Measurements from ENCODE around the gene KIF26A. TPM values are rescaled to one million over a fixed set of nuclear protein-coding genes. Genes with fewer than 3 reads are reported as not detected.
A peak's percentile ranks its signal among the peaks of the same experiment; 100 is the strongest.

Gene KIF26A
- total RNA-seq, 6 donors from 2014 or later, result 1.8 to 7.3 (median 3.5) TPM

- DNase-seq (peak in 1 of 2 donors; percentile 55), ATAC-seq (ENCODE audit: low FRiP score in 2 of 2) (no peak)
- no peak overlapping the region for H3K27ac ChIP-seq
- peaks cover 0 to 46% (median 23%) of the 10 kb centered on the region in 4 donors for H3K27me3 ChIP-seq
- peaks cover 34 to 53% (median 44%) of the 10 kb centered on the region in 4 donors for H3K4me1 ChIP-seq
- H3K4me3 ChIP-seq, result peak overlapping the region in 3 of 4 donors; percentile 47 to 71 (median 53)
- 40 to 54% methylated on average over 1 to 14 of the region's 14 CpGs for WGBS, 2 donors
- no peaks in the 10 kb centered on the region for H3K36me3 ChIP-seq
- no peaks in the 10 kb centered on the region for H3K9me3 ChIP-seq
- no peak for TF ChIP-seq POLR2A (IDR thresholded peaks at IDR 0.05)
- no peak for TF ChIP-seq POLR2AphosphoS5 (IDR thresholded peaks at IDR 0.05)
- no peak for TF ChIP-seq EP300 (IDR thresholded peaks at IDR 0.05)
- TF ChIP-seq CTCF (IDR thresholded peaks at IDR 0.05), result no peak
These were observed 1.2 kb downstream of the KIF26A start for GRCh38 chr14:104139460-104140212.

GRCh38 chr14:104140213-104140462 lies 1.8 kb downstream of the KIF26A start:
- TF ChIP-seq POLR2A (IDR thresholded peaks at IDR 0.05), result no peak
- no peak for TF ChIP-seq CTCF (IDR thresholded peaks at IDR 0.05)
- TF ChIP-seq POLR2AphosphoS5 (IDR thresholded peaks at IDR 0.05), result no peak
- TF ChIP-seq EP300 (IDR thresholded peaks at IDR 0.05), result no peak
- peak overlapping the region in 2 of 4 donors; percentile 47 to 71 for H3K4me3 ChIP-seq
- H3K4me1 ChIP-seq, result peaks cover 34 to 52% (median 43%) of the 10 kb centered on the region in 4 donors
- H3K27me3 ChIP-seq, result peaks cover 0 to 41% (median 20%) of the 10 kb centered on the region in 4 donors
- no peak overlapping the region for H3K27ac ChIP-seq
- ATAC-seq (ENCODE audit: low FRiP score in 2 of 2) (no peak), DNase-seq (peak in 1 of 2 donors; percentile 47)
- no peaks in the 10 kb centered on the region for H3K36me3 ChIP-seq
- WGBS, 2 donors, result 55% methylated on average over 6 of the region's 6 CpGs; no CpG with 5 or more reads in 1 of the 2 donors
- no peaks in the 10 kb centered on the region for H3K9me3 ChIP-seq

- no peak for TF ChIP-seq CTCF (IDR thresholded peaks at IDR 0.05)
- no peak for TF ChIP-seq POLR2AphosphoS5 (IDR thresholded peaks at IDR 0.05)
- no peak for TF ChIP-seq POLR2A (IDR thresholded peaks at IDR 0.05)
- no peak for TF ChIP-seq EP300 (IDR thresholded peaks at IDR 0.05)
- Histone ChIP-seq H3K4me3 (no peak overlapping the region), H3K36me3 (no peaks in the 10 kb centered on the region), H3K9me3 (no peaks in the 10 kb centered on the region), H3K27ac (no peak overlapping the region), H3K4me1 (peaks cover 31 to 46% (median 38%) of the 10 kb centered on the region in 4 donors), H3K27me3 (peaks cover 0 to 36% (median 15%) of the 10 kb centered on the region in 4 donors)
- WGBS, 2 donors, result 89 to 100% methylated on average over 2 to 11 of the region's 12 CpGs
- DNase-seq (peak in 1 of 2 donors; percentile 66), ATAC-seq (ENCODE audit: low FRiP score in 2 of 2) (no peak)
These were observed 2.3 kb downstream of the KIF26A start for GRCh38 chr14:104140463-104141331.

GRCh38 chr14:104141621-104142091 lies 3.3 kb downstream of the KIF26A start:
- no peak for ATAC-seq (ENCODE audit: low FRiP score in 2 of 2)
- Histone ChIP-seq H3K36me3 (no peaks in the 10 kb centered on the region), H3K27ac (no peak overlapping the region), H3K9me3 (no peaks in the 10 kb centered on the region), H3K4me3 (no peak overlapping the region), H3K27me3 (peaks cover 0 to 27% (median 10%) of the 10 kb centered on the region in 4 donors), H3K4me1 (peaks cover 24 to 38% (median 31%) of the 10 kb centered on the region in 4 donors)
- TF ChIP-seq CTCF (IDR thresholded peaks at IDR 0.05), result no peak
- no peak for TF ChIP-seq POLR2AphosphoS5 (IDR thresholded peaks at IDR 0.05)
- TF ChIP-seq POLR2A (IDR thresholded peaks at IDR 0.05), result no peak
- TF ChIP-seq EP300 (IDR thresholded peaks at IDR 0.05), result no peak
- WGBS, 2 donors, result 91 to 92% methylated on average over 15 of the region's 15 CpGs
- DNase-seq, result peak in 1 of 2 donors; percentile 47
